ENCODE measurements around the gene DDOST. TPM values are rescaled to one million over a fixed set of nuclear protein-coding genes. Genes with fewer than 3 reads are reported as not detected.

Gene DDOST
- total and polyA plus RNA-seq, 2 experiments from 2014 or later, result 151 to 270 TPM

DNA sequence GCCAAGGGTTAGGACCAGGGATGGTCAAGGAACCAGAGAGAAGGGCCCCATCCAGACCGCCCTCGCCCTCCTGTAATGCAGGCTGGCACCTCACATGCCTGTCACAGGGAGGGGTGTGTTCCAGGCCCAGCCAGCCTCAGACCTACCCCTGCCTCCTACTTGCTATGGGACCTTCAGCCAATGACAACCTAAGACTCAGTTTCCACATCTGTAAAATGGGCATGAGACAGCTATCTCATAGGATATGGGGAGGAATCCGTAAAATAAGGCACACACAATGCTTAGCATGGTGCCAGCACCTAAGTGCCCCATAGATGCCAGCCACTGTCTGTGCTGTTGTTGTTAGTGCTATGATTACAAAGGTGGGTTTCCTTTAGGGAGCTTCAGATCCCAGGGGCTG lies 48.7 kb upstream of the DDOST start:
- no peaks in the 10 kb centered on the region for H3K79me2 ChIP-seq (replicated peaks; ENCODE audit: insufficient read depth)
- ATAC-seq (no peak), DNase-seq (ENCODE audit: low spot score) (no peak)
- no peaks in the 10 kb centered on the region for H3K9me2 ChIP-seq (ENCODE audit: insufficient read depth)
- H3K4me3 Mint-ChIP-seq, result no peak overlapping the region
- H3K4me3 ChIP-seq, result no peak overlapping the region
- H3K4me2 ChIP-seq, result no peak overlapping the region
- no peak overlapping the region for H3K27ac Mint-ChIP-seq
- no peaks in the 10 kb centered on the region; the same call in 1 of the 2 replicates for H3K36me3 ChIP-seq (ENCODE audit: insufficient read depth)
- no peaks in the 10 kb centered on the region for H3K27me3 ChIP-seq (ENCODE audit: insufficient read depth)
- H3F3A ChIP-seq (replicated peaks; ENCODE audit: low read depth), result 0 out of 2 replicates have a peak, but pooled peaks cover 4% of the 10 kb centered on the region
- H3K27ac ChIP-seq (ENCODE audit: low read depth), result no peak overlapping the region
- H2AFZ ChIP-seq, result no peak overlapping the region
- peaks cover 27% of the 10 kb centered on the region for H3K36me3 Mint-ChIP-seq (ENCODE audit: low read depth)
- peaks cover 4% of the 10 kb centered on the region; the same call in 1 of the 2 replicates for H4K20me1 ChIP-seq (replicated peaks; ENCODE audit: insufficient read depth)
- H3K9me3 Mint-ChIP-seq, result no peaks in the 10 kb centered on the region
- H3K4me1 Mint-ChIP-seq, result no peaks in the 10 kb centered on the region
- no peaks in the 10 kb centered on the region for H3K4me1 ChIP-seq (ENCODE audit: insufficient read depth)
- H3K27me3 Mint-ChIP-seq (ENCODE audit: insufficient read depth, low read depth, poor library complexity), result peaks cover 8% of the 10 kb centered on the region
- TF ChIP-seq JUNB (IDR thresholded peaks at IDR 0.05; ENCODE audit: unreplicated experiment), result no peak
- no peak for TF ChIP-seq STAT1 (IDR thresholded peaks at IDR 0.05; ENCODE audit: unreplicated experiment)
- TF ChIP-seq ZNF331 (CRISPR knock-in tag; IDR thresholded peaks at IDR 0.05; ENCODE audit: low read depth), result no peak
- TF ChIP-seq, protein P1, sequence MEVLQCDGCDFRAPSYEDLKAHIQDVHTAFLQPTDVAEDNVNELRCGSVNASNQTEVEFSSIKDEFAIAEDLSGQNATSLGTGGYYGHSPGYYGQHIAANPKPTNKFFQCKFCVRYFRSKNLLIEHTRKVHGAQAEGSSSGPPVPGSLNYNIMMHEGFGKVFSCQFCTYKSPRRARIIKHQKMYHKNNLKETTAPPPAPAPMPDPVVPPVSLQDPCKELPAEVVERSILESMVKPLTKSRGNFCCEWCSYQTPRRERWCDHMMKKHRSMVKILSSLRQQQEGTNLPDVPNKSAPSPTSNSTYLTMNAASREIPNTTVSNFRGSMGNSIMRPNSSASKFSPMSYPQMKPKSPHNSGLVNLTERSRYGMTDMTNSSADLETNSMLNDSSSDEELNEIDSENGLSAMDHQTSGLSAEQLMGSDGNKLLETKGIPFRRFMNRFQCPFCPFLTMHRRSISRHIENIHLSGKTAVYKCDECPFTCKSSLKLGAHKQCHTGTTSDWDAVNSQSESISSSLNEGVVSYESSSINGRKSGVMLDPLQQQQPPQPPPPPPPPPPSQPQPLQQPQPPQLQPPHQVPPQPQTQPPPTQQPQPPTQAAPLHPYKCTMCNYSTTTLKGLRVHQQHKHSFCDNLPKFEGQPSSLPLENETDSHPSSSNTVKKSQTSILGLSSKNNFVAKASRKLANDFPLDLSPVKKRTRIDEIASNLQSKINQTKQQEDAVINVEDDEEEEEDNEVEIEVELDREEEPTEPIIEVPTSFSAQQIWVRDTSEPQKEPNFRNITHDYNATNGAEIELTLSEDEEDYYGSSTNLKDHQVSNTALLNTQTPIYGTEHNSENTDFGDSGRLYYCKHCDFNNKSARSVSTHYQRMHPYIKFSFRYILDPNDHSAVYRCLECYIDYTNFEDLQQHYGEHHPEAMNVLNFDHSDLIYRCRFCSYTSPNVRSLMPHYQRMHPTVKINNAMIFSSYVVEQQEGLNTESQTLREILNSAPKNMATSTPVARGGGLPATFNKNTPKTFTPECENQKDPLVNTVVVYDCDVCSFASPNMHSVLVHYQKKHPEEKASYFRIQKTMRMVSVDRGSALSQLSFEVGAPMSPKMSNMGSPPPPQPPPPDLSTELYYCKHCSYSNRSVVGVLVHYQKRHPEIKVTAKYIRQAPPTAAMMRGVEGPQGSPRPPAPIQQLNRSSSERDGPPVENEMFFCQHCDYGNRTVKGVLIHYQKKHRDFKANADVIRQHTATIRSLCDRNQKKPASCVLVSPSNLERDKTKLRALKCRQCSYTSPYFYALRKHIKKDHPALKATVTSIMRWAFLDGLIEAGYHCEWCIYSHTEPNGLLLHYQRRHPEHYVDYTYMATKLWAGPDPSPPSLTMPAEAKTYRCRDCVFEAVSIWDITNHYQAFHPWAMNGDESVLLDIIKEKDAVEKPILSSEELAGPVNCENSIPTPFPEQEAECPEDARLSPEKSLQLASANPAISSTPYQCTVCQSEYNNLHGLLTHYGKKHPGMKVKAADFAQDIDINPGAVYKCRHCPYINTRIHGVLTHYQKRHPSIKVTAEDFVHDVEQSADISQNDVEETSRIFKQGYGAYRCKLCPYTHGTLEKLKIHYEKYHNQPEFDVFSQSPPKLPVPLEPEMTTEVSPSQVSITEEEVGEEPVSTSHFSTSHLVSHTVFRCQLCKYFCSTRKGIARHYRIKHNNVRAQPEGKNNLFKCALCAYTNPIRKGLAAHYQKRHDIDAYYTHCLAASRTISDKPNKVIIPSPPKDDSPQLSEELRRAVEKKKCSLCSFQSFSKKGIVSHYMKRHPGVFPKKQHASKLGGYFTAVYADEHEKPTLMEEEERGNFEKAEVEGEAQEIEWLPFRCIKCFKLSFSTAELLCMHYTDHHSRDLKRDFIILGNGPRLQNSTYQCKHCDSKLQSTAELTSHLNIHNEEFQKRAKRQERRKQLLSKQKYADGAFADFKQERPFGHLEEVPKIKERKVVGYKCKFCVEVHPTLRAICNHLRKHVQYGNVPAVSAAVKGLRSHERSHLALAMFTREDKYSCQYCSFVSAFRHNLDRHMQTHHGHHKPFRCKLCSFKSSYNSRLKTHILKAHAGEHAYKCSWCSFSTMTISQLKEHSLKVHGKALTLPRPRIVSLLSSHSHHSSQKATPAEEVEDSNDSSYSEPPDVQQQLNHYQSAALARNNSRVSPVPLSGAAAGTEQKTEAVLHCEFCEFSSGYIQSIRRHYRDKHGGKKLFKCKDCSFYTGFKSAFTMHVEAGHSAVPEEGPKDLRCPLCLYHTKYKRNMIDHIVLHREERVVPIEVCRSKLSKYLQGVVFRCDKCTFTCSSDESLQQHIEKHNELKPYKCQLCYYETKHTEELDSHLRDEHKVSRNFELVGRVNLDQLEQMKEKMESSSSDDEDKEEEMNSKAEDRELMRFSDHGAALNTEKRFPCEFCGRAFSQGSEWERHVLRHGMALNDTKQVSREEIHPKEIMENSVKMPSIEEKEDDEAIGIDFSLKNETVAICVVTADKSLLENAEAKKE (CRISPR knock-in tag; IDR thresholded peaks at IDR 0.05), result no peak
- no peak for TF ChIP-seq EZH2 (IDR thresholded peaks at IDR 0.05; ENCODE audit: low read depth, unreplicated experiment)
- TF ChIP-seq, protein P2, sequence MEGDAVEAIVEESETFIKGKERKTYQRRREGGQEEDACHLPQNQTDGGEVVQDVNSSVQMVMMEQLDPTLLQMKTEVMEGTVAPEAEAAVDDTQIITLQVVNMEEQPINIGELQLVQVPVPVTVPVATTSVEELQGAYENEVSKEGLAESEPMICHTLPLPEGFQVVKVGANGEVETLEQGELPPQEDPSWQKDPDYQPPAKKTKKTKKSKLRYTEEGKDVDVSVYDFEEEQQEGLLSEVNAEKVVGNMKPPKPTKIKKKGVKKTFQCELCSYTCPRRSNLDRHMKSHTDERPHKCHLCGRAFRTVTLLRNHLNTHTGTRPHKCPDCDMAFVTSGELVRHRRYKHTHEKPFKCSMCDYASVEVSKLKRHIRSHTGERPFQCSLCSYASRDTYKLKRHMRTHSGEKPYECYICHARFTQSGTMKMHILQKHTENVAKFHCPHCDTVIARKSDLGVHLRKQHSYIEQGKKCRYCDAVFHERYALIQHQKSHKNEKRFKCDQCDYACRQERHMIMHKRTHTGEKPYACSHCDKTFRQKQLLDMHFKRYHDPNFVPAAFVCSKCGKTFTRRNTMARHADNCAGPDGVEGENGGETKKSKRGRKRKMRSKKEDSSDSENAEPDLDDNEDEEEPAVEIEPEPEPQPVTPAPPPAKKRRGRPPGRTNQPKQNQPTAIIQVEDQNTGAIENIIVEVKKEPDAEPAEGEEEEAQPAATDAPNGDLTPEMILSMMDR (conservative IDR thresholded peaks at IDR 0.05; ENCODE audit: low read depth in 2 of 2), result no peak
- TF ChIP-seq EZH2phosphoT487 (IDR thresholded peaks at IDR 0.05; ENCODE audit: unreplicated experiment), result no peak
- TF ChIP-seq POLR2AphosphoS5 (IDR thresholded peaks at IDR 0.05; ENCODE audit: low read depth), result no peak
- TF ChIP-seq, protein P3, sequence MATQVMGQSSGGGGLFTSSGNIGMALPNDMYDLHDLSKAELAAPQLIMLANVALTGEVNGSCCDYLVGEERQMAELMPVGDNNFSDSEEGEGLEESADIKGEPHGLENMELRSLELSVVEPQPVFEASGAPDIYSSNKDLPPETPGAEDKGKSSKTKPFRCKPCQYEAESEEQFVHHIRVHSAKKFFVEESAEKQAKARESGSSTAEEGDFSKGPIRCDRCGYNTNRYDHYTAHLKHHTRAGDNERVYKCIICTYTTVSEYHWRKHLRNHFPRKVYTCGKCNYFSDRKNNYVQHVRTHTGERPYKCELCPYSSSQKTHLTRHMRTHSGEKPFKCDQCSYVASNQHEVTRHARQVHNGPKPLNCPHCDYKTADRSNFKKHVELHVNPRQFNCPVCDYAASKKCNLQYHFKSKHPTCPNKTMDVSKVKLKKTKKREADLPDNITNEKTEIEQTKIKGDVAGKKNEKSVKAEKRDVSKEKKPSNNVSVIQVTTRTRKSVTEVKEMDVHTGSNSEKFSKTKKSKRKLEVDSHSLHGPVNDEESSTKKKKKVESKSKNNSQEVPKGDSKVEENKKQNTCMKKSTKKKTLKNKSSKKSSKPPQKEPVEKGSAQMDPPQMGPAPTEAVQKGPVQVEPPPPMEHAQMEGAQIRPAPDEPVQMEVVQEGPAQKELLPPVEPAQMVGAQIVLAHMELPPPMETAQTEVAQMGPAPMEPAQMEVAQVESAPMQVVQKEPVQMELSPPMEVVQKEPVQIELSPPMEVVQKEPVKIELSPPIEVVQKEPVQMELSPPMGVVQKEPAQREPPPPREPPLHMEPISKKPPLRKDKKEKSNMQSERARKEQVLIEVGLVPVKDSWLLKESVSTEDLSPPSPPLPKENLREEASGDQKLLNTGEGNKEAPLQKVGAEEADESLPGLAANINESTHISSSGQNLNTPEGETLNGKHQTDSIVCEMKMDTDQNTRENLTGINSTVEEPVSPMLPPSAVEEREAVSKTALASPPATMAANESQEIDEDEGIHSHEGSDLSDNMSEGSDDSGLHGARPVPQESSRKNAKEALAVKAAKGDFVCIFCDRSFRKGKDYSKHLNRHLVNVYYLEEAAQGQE (IDR thresholded peaks at IDR 0.05; ENCODE audit: unreplicated experiment), result no peak
- TF ChIP-seq, protein P4, sequence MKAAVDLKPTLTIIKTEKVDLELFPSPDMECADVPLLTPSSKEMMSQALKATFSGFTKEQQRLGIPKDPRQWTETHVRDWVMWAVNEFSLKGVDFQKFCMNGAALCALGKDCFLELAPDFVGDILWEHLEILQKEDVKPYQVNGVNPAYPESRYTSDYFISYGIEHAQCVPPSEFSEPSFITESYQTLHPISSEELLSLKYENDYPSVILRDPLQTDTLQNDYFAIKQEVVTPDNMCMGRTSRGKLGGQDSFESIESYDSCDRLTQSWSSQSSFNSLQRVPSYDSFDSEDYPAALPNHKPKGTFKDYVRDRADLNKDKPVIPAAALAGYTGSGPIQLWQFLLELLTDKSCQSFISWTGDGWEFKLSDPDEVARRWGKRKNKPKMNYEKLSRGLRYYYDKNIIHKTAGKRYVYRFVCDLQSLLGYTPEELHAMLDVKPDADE (IDR thresholded peaks at IDR 0.05), result no peak

Data from GM23338 (cell line).